ENCODE measurements around the gene CEP41. TPM values are rescaled to one million over a fixed set of nuclear protein-coding genes. Genes with fewer than 3 reads are reported as not detected.
A peak's percentile ranks its signal among the peaks of the same experiment; 100 is the strongest.

CEP41 gene
- total RNA-seq, 3 donors from 2014 or later, result 5.9 to 8.9 (median 7.0) TPM

GRCh38 chr7:130419658-130420057 lies 21.2 kb downstream of the CEP41 start:
- Histone ChIP-seq H3K27ac (no peak overlapping the region), H3K36me3 (no peaks in the 10 kb centered on the region), H3K4me3 (no peak overlapping the region), H3K9me3 (no peaks in the 10 kb centered on the region), H3K27me3 (no peaks in the 10 kb centered on the region), H3K4me1 (peaks cover 0 to 7% of the 10 kb centered on the region in 2 donors)
- no peak for DNase-seq (ENCODE audit: low spot score in 2 of 2)
- TF ChIP-seq POLR2A (IDR thresholded peaks at IDR 0.05) (no peak), POLR2AphosphoS5 (IDR thresholded peaks at IDR 0.05) (no peak), CTCF (IDR thresholded peaks at IDR 0.05) (no peak)
- intact Hi-C loops (cut with DNase I; ENCODE audit: low total_unique reads), result no loop called here

GRCh38 chr7:130418306-130418705 lies 22.5 kb downstream of the CEP41 start:
- no peak for TF ChIP-seq POLR2AphosphoS5 (IDR thresholded peaks at IDR 0.05)
- TF ChIP-seq CTCF (IDR thresholded peaks at IDR 0.05), result no peak
- no peak for TF ChIP-seq POLR2A (IDR thresholded peaks at IDR 0.05)
- Histone ChIP-seq H3K27ac (peak overlapping the region; percentile 45 to 63), H3K4me3 (no peak overlapping the region), H3K4me1 (peaks cover 0 to 7% of the 10 kb centered on the region in 2 donors), H3K27me3 (no peaks in the 10 kb centered on the region), H3K9me3 (no peaks in the 10 kb centered on the region), H3K36me3 (no peaks in the 10 kb centered on the region)
- intact Hi-C loops (cut with DNase I; ENCODE audit: low total_unique reads), result no loop called here
- DNase-seq (ENCODE audit: low spot score in 2 of 2), result no peak

- no peak overlapping the region for H3K4me3 ChIP-seq
- H3K36me3 ChIP-seq, result no peaks in the 10 kb centered on the region
- TF ChIP-seq POLR2A (IDR thresholded peaks at IDR 0.05) (no peak), POLR2AphosphoS5 (IDR thresholded peaks at IDR 0.05) (no peak), CTCF (IDR thresholded peaks at IDR 0.05) (no peak)
- no peaks in the 10 kb centered on the region for H3K27me3 ChIP-seq
- no peaks in the 10 kb centered on the region for H3K9me3 ChIP-seq
- no peak for DNase-seq (ENCODE audit: low spot score in 2 of 2)
- H3K27ac ChIP-seq, result no peak overlapping the region
- H3K4me1 ChIP-seq, result peaks cover 0 to 7% of the 10 kb centered on the region in 2 donors
- intact Hi-C loops (cut with DNase I; ENCODE audit: low total_unique reads), result no loop called here
These were observed 23.6 kb downstream of the CEP41 start for GRCh38 chr7:130417213-130417612.

- Histone ChIP-seq H3K36me3 (no peaks in the 10 kb centered on the region), H3K4me1 (no peaks in the 10 kb centered on the region), H3K27me3 (no peaks in the 10 kb centered on the region), H3K4me3 (no peak overlapping the region), H3K27ac (no peak overlapping the region), H3K9me3 (no peaks in the 10 kb centered on the region)
- DNase-seq (ENCODE audit: low spot score in 2 of 2), result no peak
- intact Hi-C loops (cut with DNase I; ENCODE audit: low total_unique reads), result no loop called here
- TF ChIP-seq CTCF (IDR thresholded peaks at IDR 0.05) (no peak), POLR2A (IDR thresholded peaks at IDR 0.05) (no peak), POLR2AphosphoS5 (IDR thresholded peaks at IDR 0.05) (no peak)
These were observed 25.8 kb downstream of the CEP41 start for GRCh38 chr7:130415006-130415405.

GRCh38 chr7:130413201-130413600 lies 27.6 kb downstream of the CEP41 start:
- no peak for TF ChIP-seq CTCF (IDR thresholded peaks at IDR 0.05)
- DNase-seq (ENCODE audit: low spot score in 2 of 2), result no peak
- intact Hi-C loops (cut with DNase I; ENCODE audit: low total_unique reads), result no loop called here
- Histone ChIP-seq H3K27ac (no peak overlapping the region), H3K36me3 (no peaks in the 10 kb centered on the region), H3K27me3 (no peaks in the 10 kb centered on the region), H3K4me1 (no peaks in the 10 kb centered on the region), H3K9me3 (no peaks in the 10 kb centered on the region), H3K4me3 (no peak overlapping the region)
